ENCODE data around the gene WIPI1. TPM values are rescaled to one million over a fixed set of nuclear protein-coding genes. Genes with fewer than 3 reads are reported as not detected.

WIPI1 gene
- total RNA-seq, 2 donors from 2014 or later: 54.2 to 58.3 TPM

GRCh38 chr17:68460715-68461114 lies 3.4 kb upstream of the WIPI1 start:
- no peak for ATAC-seq (ENCODE audit: insufficient number of reproducible peaks, low FRiP score, low read depth)
- H3K27ac ChIP-seq: no peak overlapping the region
- no peaks in the 10 kb centered on the region for H3K36me3 ChIP-seq
- no peak overlapping the region for H3K4me3 ChIP-seq
- no peaks in the 10 kb centered on the region for H3K9me3 ChIP-seq
- no peak for TF ChIP-seq CTCF (IDR thresholded peaks at IDR 0.05)
- H3K4me1 ChIP-seq (ENCODE audit: control insufficient read depth in 1 of 2, low read depth in 2 of 2): peaks cover 5 to 14% of the 10 kb centered on the region in 2 donors
- H3K27me3 ChIP-seq (replicated peaks; ENCODE audit: insufficient read depth): no peaks in the 10 kb centered on the region
- no peak for DNase-seq (ENCODE audit: low spot score)

GRCh38 chr17:68460146-68460545 lies 2.9 kb upstream of the WIPI1 start:
- ATAC-seq (ENCODE audit: insufficient number of reproducible peaks, low FRiP score, low read depth): no peak
- no peak overlapping the region for H3K27ac ChIP-seq
- DNase-seq (ENCODE audit: low spot score): no peak
- no peaks in the 10 kb centered on the region for H3K9me3 ChIP-seq
- no peaks in the 10 kb centered on the region for H3K36me3 ChIP-seq
- no peak for TF ChIP-seq CTCF (IDR thresholded peaks at IDR 0.05)
- peaks cover 10 to 20% of the 10 kb centered on the region in 2 donors for H3K4me1 ChIP-seq (ENCODE audit: control insufficient read depth in 1 of 2, low read depth in 2 of 2)
- H3K4me3 ChIP-seq: no peak overlapping the region
- H3K27me3 ChIP-seq (replicated peaks; ENCODE audit: insufficient read depth): no peaks in the 10 kb centered on the region

- Histone ChIP-seq H3K27me3 (replicated peaks; ENCODE audit: insufficient read depth) (no peaks in the 10 kb centered on the region), H3K4me1 (ENCODE audit: control insufficient read depth in 1 of 2, low read depth in 2 of 2) (peaks cover 10 to 24% of the 10 kb centered on the region in 2 donors), H3K36me3 (no peaks in the 10 kb centered on the region), H3K4me3 (no peak overlapping the region), H3K9me3 (no peaks in the 10 kb centered on the region), H3K27ac (no peak overlapping the region)
- no peak for TF ChIP-seq CTCF (IDR thresholded peaks at IDR 0.05)
- DNase-seq (ENCODE audit: low spot score) (no peak), ATAC-seq (ENCODE audit: insufficient number of reproducible peaks, low FRiP score, low read depth) (no peak)
Measured at GRCh38 chr17:68459037-68459639, 1.8 kb upstream of the WIPI1 start.

- ATAC-seq (ENCODE audit: insufficient number of reproducible peaks, low FRiP score, low read depth) (no peak), DNase-seq (ENCODE audit: low spot score) (no peak)
- peak overlapping the region; percentile 75 for H3K4me3 ChIP-seq
- no peak for TF ChIP-seq CTCF (IDR thresholded peaks at IDR 0.05)
- H3K4me1 ChIP-seq (ENCODE audit: control insufficient read depth in 1 of 2, low read depth in 2 of 2): peaks cover 10 to 24% of the 10 kb centered on the region in 2 donors
- no peaks in the 10 kb centered on the region for H3K27me3 ChIP-seq (replicated peaks; ENCODE audit: insufficient read depth)
- peak overlapping the region; percentile 64 to 80 for H3K27ac ChIP-seq
- no peaks in the 10 kb centered on the region for H3K36me3 ChIP-seq
- no peaks in the 10 kb centered on the region for H3K9me3 ChIP-seq
Measured at GRCh38 chr17:68458260-68459036, 1.2 kb upstream of the WIPI1 start.

- H3K4me3 ChIP-seq: peak overlapping the region; percentile 86
- H3K27ac ChIP-seq: peak overlapping the region; percentile 64 to 80
- peaks cover 10 to 24% of the 10 kb centered on the region in 2 donors for H3K4me1 ChIP-seq (ENCODE audit: control insufficient read depth in 1 of 2, low read depth in 2 of 2)
- no peak for TF ChIP-seq CTCF (IDR thresholded peaks at IDR 0.05)
- no peaks in the 10 kb centered on the region for H3K27me3 ChIP-seq (replicated peaks; ENCODE audit: insufficient read depth)
- H3K9me3 ChIP-seq: no peaks in the 10 kb centered on the region
- DNase-seq (ENCODE audit: low spot score): peak; percentile 88
- peak; percentile 82 for ATAC-seq (ENCODE audit: insufficient number of reproducible peaks, low FRiP score, low read depth)
- no peaks in the 10 kb centered on the region for H3K36me3 ChIP-seq
Measured at GRCh38 chr17:68457539-68458259, 403 bp upstream of the WIPI1 start.
